Right renal cortex interstitium (tissue), 3 donors: ENCODE results near the gene GOLGA8B. TPM values are rescaled to one million over a fixed set of nuclear protein-coding genes. Genes with fewer than 3 reads are reported as not detected.
"Not testable (repeated sequence)": the region's sequence is repeated elsewhere in the genome, so short reads cannot be mapped to it uniquely, and the experiment has no call there.

Experiments
- DNase-seq, 3 donors: peaks; one replicate each; pipeline ENCODE4 v3.0.0-alpha.2; 2013; ENCODE audit warnings: low read depth in 3 of 3, low spot score in 2 of 3
- polyA plus RNA-seq, 3 donors: library from polyadenylated mRNA; unstranded; fragments of 120-200 nt; gene quantifications; one replicate each; pipeline ENCODE4 v1.2.1, GENCODE V29; 2013; ENCODE audit not compliant: insufficient read length in 3 of 3

GOLGA8B gene
- polyA plus RNA-seq, 3 donors = 59.4 to 80.1 (median 60.2) TPM

DNA sequence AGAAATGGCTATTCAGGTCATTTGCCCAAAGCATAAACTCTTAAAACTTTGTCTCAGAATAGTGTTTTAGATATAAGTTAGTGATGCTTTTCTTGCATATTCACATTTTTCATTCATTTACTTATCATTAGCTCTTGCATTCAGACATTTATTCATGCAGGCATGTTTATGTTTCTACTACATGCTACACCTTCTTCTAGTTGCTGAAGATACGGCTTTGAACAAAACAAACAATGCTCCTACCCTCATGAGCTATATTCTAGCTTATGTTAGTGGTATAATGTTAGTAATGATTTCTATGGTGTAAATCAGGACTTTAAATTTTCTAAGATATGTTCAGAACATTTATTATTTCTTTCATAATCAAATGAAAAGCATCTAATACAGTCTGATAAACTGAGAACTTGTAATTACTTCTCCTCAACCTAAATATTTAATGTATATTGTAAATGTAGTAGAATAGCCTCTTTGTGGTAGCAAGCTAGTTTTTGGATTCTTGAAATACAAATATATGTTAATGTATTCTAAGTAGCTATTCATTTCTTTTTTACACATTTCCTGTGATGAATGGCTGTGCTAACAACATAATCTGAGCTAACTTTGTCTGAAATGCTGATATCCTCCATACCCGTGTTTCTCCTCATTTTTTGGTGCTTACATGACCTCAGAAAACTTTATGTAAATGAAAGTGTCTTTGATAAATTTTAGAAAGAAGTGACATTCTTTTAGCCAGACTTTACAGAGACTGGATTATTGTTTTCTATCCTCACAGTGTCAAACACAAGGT, 15.5 kb upstream of the GOLGA8B start:
- DNase-seq = no peak

DNA sequence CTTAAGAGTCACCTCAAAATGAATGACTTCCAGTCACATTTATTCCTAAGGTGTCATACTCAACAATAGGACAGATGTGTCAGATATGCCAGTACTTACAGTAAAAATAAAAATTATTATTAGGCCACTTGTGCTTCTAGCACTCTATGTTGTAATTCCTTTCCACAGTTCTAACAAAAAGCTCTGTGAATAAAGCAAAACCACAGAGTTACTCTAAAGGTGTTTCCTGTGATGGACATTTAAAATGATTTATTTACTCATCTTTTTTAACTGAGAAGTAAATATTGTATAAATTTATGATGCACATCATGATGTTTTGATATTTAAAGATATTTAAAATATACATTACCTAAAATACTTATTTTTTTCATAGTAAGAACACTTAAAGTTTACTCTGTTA, 13.9 kb upstream of the GOLGA8B start:
- no peak for DNase-seq

DNA sequence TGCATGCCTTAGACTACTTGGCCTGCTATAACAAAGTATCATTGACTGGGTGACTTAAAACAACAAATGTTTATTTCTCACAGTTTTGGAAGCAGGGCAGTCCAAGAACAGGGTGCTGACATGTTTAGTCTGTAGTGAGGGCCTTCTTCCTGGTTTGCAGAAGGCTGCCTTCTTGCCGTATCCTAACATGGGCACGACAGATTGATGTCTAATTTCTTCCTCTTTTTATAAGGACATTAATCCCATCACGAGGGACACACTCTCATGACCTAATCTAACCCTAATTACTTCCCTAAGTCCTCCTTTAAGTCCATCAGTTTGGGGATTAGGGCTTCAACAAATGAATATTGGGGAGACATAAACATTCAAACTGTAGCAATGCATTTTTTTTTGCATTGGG, 10.9 kb upstream of the GOLGA8B start:
- DNase-seq = no peak

DNA sequence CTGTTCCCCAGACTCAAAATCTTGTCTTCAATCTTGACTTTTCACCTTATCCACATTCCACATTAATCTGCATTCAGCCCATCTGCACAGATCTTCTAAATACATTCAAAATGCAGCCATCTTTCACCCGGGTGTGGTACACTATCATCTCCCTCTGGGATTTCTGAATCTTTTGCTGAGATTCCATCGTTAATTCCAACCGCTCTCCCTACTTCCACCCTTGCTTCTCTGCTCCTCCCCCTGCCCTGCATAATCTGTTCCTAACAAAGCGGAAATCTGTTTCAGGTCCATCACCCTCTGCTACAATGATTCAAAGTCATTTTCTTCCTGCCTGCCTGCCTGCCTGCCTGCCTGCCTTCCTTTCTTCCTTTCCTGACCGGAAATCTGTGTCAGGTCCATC, 7.9 kb upstream of the GOLGA8B start:
- no peak for DNase-seq

DNA sequence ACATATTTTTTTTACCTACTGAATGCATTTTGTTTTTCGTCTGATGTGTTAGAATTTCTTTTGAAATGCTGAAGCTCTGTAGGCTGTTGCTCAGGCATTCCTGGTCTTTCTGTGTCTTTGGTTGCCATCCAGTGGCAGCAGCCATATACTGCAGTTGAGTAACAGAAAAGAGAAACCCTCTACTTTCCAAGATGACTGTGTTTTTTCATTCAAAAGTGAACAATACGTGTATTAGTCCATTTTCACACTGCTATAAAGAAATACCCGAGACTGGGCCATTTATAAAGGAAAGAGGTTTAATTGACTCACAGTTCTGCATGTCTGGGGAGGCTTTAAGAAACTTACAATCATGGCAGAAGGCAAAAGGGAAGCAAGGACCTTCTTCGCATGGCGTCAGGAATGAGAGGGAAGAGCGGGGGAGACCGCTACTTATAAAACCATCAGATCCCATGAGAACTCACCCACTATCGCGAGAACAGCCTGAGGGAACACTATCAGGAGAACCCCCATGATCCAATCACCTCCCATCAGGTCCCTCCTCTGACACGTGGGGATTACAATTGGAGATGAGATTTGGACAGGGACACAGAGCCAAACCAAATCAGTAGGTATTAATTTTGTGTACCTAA, 4.7 kb upstream of the GOLGA8B start:
- DNase-seq = peak in 2 of 3 donors; percentile 53 to 61

DNA sequence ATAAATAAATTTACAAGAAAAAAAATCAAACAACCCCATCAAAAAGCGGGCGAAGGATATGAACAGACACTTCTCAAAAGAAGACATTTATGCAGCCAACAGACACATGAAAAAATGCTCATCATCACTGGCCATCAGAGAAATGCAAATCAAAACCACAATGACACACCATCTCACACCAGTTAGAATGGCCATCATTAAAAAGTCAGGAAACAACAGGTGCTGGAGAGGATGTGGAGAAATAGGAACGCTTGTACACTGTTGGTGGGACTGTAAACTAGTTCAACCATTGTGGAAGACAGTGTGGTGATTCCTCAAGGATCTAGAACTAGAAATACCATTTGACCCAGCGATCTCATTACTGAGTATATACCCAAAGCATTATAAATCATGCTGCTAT, 2.5 kb upstream of the GOLGA8B start:
- DNase-seq = not testable (repeated sequence)

DNA sequence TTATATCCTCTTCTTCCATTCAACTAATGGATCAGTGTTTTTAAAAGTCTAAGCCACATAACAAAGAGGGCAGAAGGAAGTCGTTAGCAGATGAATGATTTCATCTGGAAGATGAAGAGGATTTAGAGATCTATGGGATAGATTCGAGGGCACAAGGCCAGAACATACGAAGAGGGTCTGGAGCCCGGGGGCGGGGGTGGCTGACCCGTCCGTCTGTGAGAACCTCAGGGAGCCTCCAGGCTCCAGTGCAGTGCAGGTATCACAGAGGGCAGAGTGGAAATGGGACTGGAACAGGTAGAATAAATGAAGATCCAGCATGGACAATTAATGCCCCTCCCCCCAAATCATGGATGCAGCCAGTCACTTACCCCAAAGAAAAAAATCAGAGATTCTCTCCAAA, 1.5 kb upstream of the GOLGA8B start:
- DNase-seq = no peak

DNA sequence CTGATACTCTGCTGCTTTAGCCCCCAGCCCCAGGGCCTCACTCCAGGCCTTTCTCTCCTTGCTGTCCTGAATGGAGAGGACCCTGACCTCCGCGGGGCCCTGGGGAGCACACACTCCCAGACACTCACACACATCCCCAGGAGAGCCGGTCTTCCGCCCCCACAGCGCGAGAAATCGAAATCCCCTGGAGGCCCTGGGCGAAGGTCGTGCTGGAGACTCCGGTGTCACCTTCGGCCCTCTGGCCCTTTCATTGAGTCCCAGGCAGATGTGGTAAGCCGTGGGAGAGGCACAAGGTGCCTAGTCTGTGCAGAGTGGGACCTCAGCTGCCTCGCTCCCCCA, 848 bp upstream of the GOLGA8B start:
- no peak for DNase-seq

DNA sequence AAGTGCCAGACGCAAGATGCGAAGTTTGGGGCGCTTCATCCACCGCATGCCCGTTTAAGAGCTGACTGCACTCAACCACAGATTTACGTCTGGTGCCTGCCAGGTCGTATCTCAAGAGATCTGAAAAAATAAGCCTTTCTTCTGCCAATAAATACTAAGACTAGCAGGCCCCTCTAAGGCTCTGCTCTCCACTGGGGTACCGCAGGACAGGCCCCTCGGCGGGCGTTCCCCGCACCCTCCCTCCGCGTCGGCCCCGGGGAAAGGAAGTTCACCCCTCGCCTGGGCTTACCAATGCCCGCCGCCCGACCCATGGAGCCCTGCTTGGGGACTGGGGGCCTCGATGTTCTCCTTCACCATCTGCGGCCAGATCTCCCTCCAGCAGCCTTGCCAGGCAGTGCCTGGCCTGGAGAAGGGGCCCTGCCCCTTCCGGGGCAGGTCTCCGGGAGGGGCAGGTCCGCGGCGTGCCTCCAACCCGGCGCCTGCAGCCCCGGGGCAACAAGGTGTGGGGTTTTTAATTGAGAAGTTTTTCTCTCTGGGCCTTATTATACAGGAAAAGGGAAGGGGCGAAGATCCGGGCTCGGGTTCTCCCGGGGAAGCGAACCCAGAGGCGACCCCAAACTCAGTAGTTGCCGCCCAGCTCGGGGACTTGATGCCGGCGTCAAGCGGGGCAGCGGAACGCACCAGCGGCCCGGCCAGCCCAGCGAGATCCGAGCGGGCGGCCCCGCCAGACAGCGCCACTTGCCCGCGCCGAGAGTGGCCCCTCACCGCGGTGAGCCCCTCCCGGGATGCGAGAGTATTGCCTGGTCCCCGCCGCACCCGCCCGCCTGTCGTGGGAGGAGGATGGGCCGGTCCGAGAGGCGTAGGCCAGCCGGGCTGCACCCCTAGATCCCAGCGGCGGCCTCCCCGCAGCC, 735 bp downstream of the GOLGA8B start:
- no peak for DNase-seq

DNA sequence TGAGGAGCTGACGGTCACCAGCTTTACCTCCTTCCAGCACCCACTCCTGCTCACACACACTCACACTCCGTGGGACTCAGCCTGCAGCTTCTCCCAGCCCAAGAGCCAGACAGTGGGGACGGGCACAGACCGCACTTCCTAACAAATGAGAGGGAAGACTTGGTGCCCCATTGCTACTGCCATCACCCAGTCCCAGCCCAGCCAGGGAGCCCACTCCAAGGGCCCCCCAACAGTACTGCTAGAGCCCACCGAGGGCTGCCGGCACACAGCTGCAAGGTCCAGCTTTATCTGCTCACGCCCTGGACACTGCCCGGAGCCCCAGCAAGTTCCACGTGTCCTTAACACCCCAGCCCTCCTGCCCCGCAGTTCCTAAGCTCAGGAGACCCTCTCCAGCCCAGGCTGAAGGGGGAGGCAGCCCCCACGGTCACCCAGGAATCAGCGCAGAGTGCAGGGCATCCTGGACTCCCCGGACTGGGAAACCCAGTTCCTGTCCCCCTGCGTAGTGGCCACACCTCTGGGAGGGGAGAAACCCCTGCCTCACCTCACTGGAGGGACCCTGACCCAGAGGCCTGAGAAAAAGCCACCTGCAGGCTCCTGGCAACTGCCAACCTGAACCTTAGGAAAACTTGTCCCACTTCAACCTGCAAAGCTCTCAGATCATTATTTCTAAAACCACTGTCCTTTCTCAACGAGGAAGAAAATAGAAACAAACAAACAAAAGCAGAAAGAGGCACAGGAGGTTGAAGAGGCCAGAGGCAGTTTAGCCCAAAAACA, 1.6 kb downstream of the GOLGA8B start:
- DNase-seq = not testable (repeated sequence)

DNA sequence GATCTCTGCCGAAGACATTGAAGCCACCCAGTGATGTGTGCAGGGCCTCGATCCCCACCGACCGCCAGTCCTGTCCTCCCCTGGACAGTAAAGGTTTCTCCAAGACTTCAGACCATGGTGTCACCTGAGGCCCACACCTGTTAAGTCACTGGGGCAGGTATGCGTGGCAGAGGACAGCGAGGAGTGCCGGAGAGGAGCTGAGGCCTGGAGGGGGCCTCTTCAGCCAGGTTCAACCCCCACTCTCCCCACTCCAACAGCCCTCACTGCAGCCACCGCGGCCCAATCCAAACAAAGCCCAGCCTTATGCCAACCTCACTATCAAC, 2.4 kb downstream of the GOLGA8B start:
- no peak for DNase-seq

DNA sequence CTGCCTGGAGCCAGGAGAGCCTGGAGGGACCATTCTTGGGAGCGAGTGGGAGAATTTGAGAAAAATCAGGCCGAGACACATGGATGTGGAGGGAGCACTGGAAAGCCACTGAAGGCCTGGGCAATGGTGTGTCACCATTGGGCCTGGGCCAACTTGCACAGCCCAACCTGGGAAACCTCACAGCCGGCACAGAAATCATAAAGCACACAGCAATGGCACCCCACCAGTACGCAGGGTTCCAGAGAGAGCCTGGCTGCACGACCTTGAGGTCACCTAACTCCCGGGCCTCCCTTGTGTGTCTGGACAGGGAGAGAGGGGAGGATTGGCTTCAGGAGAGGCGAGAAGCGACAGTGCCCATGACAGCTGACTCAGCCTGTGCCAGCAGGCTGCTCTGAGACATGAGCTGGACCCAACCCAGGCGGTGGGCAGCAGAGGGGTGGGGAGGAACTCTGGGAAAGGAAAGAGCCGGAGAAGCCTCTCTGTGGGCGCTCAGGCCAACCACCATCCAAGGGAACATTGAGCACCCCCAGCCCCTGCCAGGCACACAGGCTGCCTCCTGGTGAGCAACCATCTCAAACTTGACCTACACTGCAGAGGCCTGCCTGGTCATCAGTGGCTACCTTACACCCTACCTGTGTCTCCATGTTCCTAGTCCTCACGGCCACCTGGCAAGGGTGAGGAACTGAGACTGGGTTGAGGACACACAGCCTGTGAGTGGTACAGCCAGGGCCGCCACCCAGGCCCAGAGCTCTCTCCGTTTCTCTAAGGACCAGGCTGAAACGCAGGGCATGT, 3.0 kb downstream of the GOLGA8B start:
- not testable (repeated sequence) for DNase-seq

DNA sequence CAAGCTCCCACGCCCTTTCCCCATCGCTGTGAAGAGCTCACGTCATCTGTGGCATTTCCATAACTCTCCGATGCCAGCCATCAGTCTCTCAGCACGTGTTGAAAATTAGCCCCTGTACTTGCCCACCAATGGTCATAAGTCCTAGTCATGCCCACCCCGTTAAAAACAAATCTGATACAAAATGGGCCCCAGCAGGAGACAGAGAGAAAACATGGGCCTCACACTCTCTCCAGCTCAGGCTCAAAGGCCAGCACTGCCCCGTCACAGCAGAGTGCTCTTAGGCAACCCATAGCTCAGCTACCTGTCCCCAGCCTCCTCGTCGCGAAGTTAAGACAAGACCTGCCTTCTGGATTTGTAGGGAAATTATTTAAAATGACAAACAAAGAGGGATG, 5.2 kb downstream of the GOLGA8B start:
- no peak for DNase-seq

DNA sequence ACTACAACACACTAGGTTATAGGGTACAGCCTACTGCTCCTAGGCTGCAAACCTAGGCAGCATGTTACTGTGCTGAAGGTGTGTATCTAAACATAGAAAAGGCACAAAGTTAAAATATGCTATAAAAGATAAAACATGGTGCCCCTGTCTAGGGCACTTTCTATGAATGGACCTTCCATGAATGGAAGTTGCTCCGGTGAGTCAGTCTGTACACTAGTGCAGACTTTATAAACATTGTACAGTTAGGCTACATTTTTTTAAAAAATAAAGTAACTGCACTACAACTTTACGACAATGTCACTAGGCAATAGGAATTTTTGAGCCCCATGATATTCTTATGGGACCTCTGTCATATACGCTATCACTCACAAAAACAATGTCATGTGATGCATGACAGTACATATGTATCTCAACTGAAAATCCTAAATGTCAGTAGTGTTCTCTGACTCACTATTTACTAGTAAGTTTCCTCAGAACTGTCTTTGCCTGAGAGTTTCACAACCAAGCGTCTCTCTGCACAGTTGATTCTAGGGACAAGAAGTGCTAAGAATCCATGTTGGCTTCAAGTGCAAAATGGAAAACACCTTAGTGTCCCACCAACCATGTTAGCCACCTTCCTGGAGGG, 5.7 kb downstream of the GOLGA8B start:
- DNase-seq = not testable (repeated sequence)

DNA sequence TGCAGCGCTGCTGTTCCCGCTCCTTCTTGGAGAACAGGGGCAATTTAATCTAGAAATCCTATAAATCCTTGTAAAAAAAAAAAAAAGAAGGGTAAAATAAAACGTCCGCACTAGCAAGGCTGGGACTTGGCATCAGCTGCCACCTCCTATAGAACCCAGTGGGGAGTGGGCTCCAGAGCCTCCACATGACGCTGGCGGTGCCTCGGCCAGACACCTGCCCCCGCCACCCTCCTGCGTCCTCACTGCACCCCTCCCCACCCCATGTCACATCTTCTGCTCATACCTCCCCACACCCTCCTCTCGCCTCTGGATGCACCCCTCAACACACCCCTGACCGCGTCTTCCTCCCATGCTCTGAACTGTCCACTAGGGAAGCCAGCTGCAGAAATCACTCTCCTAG, 8.4 kb downstream of the GOLGA8B start:
- DNase-seq = not testable (repeated sequence)

DNA sequence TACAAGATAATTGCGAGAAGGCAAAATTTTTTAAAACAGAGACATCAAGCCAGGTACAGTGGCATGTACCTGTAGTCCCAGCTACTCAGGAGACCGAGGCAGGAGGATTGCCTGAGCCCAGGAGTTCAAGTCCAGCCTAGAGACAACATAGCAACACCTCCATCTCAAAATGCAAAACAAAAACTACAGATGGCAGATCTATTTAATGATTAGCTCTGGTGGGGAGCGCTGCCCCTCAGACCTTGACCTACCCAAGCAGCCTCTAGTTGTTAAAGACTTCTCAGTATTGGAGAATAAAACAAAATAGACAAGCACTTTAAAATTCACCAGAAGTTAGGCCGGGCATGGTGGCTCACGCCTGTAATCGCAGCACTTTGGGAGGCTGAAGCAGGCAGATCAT, 10.5 kb downstream of the GOLGA8B start:
- DNase-seq = not testable (repeated sequence)

DNA sequence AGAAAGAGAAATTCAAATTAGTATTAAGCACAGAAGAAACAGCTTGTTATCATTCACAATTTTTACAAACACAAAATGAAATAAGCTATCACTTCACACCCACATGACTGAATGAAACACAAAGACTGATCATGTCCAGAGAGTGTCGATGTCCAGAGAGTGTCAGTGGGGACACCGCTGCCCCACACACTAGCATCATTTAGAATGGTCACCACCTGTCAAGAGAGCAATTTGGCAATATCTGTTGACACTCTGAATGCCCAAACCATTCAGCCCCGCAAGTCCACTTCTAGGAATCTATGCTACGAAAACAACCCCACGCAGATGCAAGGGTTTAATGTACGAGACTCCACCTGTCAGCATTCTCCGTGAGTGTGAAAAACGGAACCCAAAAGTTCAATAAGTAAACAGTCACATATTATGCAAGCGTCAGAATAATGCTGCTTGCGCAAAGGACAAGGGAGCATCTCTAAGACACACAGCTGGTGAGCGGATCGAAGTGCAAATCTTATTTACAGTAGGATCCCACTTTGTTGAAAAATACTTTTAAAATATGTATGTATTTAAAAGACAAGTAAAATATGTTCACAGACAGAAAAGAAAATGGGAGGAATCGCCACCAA, 11.3 kb downstream of the GOLGA8B start:
- DNase-seq = not testable (repeated sequence)

DNA sequence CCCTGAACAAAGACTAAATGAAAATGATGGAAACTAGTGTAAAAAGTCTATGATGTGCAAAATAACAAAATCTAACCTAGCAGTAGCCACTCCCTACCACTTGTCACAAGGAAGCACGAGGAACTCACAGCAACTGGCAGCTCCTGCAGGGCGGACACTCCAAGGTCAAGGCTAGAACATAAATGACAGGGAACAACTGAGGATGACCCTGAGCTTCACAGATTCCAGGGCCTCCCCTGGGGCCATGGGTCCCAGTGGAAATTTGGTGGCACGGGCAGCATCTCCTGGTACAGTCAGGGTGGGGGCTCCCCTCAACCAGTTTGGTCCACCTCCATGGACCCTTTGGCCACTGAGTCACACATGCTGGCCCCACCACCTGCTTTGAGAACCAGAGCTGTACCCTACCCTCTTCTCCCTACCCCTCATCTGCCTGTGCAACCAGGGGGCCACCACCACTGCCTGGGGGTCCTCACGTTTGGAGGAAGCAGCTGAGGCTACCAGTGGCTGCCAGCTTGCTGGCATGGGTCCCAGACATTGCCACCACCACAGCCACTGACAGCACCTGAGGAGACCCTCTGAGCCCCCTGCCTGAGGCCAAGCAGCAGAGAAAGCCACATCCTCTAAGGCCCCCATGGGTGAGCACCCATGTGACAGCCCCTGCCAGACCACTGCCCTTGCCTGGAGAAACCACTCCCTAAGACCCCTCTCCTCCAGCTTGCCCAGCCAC, 13.6 kb downstream of the GOLGA8B start:
- not testable (repeated sequence) for DNase-seq
